Astrocyte of the cerebellum (primary cell): Measurements from ENCODE around the gene KLK2.
A peak's percentile ranks its signal among the peaks of the same experiment; 100 is the strongest.

Experiments
- DNase-seq: peaks from one replicate; pipeline ENCODE4 v3.0.0-alpha.2; 2011; ENCODE audit warnings: low read depth
- H3K4me3 ChIP-seq: 2 replicates; pipeline ENCODE4 v1.5.1; 2011; ENCODE audit warnings: mild to moderate bottlenecking, low read depth, low read length, moderate library complexity
- CTCF ChIP-seq: IDR thresholded peaks from 2 replicates; pipeline ENCODE4 v1.5.1; 2012; ENCODE audit warnings: low read length, low read depth, moderate library complexity, mild to moderate bottlenecking; ENCODE audit errors: missing control alignments
- in situ Hi-C: cut with HindIII; loops from 2 replicates; pipeline ENCODE4 v1.10.0; 2017; ENCODE audit warnings: low sequenced_read_pairs

The KLK2 gene

GRCh38 chr19:50837300-50837699 lies 35.9 kb upstream of the KLK2 start:
- no peak overlapping the region for H3K4me3 ChIP-seq
- in situ Hi-C loops = no loop called here
- no peak for DNase-seq
- TF ChIP-seq CTCF = no peak

GRCh38 chr19:50838239-50838638 lies 35.0 kb upstream of the KLK2 start:
- DNase-seq = no peak
- peak; percentile 5 for TF ChIP-seq CTCF
- H3K4me3 ChIP-seq = no peak overlapping the region
- in situ Hi-C loops = no loop called here

GRCh38 chr19:50839712-50840655 lies 33.3 kb upstream of the KLK2 start:
- in situ Hi-C loops = no loop called here
- DNase-seq = no peak
- TF ChIP-seq CTCF = no peak
- no peak overlapping the region for H3K4me3 ChIP-seq

GRCh38 chr19:50842130-50842529 lies 31.1 kb upstream of the KLK2 start:
- in situ Hi-C loops = no loop called here
- no peak for TF ChIP-seq CTCF
- H3K4me3 ChIP-seq = no peak overlapping the region
- DNase-seq = no peak

- in situ Hi-C loops = no loop called here
- no peak overlapping the region for H3K4me3 ChIP-seq
- TF ChIP-seq CTCF = no peak
- DNase-seq = no peak
Measured at GRCh38 chr19:50843205-50843604, 30.0 kb upstream of the KLK2 start.

GRCh38 chr19:50843701-50844221 lies 29.5 kb upstream of the KLK2 start:
- DNase-seq = no peak
- no peak for TF ChIP-seq CTCF
- no peak overlapping the region for H3K4me3 ChIP-seq
- in situ Hi-C loops = no loop called here
